Endothelial cell of umbilical vein (primary cell): ENCODE results near the gene VWCE.
"Not testable (repeated sequence)": the region's sequence is repeated elsewhere in the genome, so short reads cannot be mapped to it uniquely, and the experiment has no call there.

Experiments used
- CTCF ChIP-seq, 2 donors: IDR thresholded peaks; 1 replicate in 1 of 2; 2 replicates in 1 of 2; pipeline ENCODE4 v1.5.1; 2011; ENCODE audit warnings: low read length in 2 of 2, mild to moderate bottlenecking in 2 of 2, moderate library complexity in 2 of 2, control low read depth in 1 of 2, inconsistent platforms in 1 of 2, low read depth in 1 of 2; ENCODE audit not compliant: insufficient read depth in 1 of 2; ENCODE audit errors: extremely low read depth in 1 of 2
- GATA2 ChIP-seq: IDR thresholded peaks from 2 replicates; pipeline ENCODE4 v1.7.0; 2011; ENCODE audit warnings: low read depth, mild to moderate bottlenecking, moderate library complexity, mixed read lengths, low read length; ENCODE audit not compliant: insufficient read length, insufficient read depth
- POLR2A ChIP-seq: IDR thresholded peaks from 2 replicates; pipeline ENCODE4 v1.6.1; 2012; ENCODE audit warnings: low read depth, mild to moderate bottlenecking, control low read depth, low read length
- POLR2AphosphoS5 ChIP-seq: IDR thresholded peaks from 2 replicates; pipeline ENCODE4 v1.6.1; 2012; ENCODE audit warnings: low read depth, mild to moderate bottlenecking, control low read depth, low read length, moderate library complexity; ENCODE audit not compliant: insufficient read depth

- TF ChIP-seq CTCF (IDR thresholded peaks at IDR 0.05; ENCODE audit: extremely low read depth in 1 of 2, insufficient read depth in 1 of 2, low read depth in 1 of 2, low read length in 2 of 2); POLR2AphosphoS5; POLR2A; GATA2: not testable (repeated sequence)
Measured at GRCh38 chr11:61232548-61233145, 62.5 kb downstream of the VWCE start.
